SK-N-MC (cell line): ENCODE measurements around the gene DAZAP1.

Source experiments
- DNase-seq: peaks from one replicate; pipeline ENCODE4 v3.0.0-alpha.2; 2011; ENCODE audit warnings: low read depth, low spot score
- H3K27ac ChIP-seq: fragments of 200-600 bp; sonication (generic); 2 replicates; pipeline ENCODE4 v1.5.1; 2016; ENCODE audit warnings: mixed run types
- H3K36me3 ChIP-seq: fragments of 200-600 bp; sonication (generic); 2 replicates; pipeline ENCODE4 v1.6.1; 2017; ENCODE audit warnings: antibody characterized with exemption, low read length, mixed read lengths; ENCODE audit not compliant: insufficient read depth
- H3K4me3 ChIP-seq: fragments of 200-600 bp; sonication (generic); 2 replicates; pipeline ENCODE4 v1.5.1; 2016
- H3K9ac ChIP-seq: fragments of 200-600 bp; sonication (generic); 2 replicates; pipeline ENCODE4 v1.8.0; 2017; ENCODE audit warnings: mixed run types, mixed read lengths; ENCODE audit not compliant: insufficient read length
- H3K9me3 ChIP-seq: fragments of 200-600 bp; sonication (generic); 2 replicates; pipeline ENCODE4 v1.6.1; 2017; ENCODE audit warnings: low read depth, mild to moderate bottlenecking, antibody characterized with exemption, low read length, moderate library complexity, mixed read lengths
- EZH2 ChIP-seq: fragments of 200-600 bp; sonication (generic); IDR thresholded peaks from one replicate; pipeline ENCODE4 v1.6.1; 2017; ENCODE audit warnings: antibody characterized with exemption
- FOXP2 ChIP-seq: optimal IDR thresholded peaks from 2 replicates; pipeline ENCODE3; 2011; ENCODE audit warnings: mild to moderate bottlenecking, moderate library complexity; ENCODE audit not compliant: insufficient read depth; ENCODE audit errors: extremely low read length, control extremely low read depth
- POLR2AphosphoS5 ChIP-seq: IDR thresholded peaks from 2 replicates; pipeline ENCODE4 v1.6.1; 2012; ENCODE audit warnings: mild to moderate bottlenecking, low read depth, low read length, borderline replicate concordance

Gene DAZAP1

GRCh38 chr19:1365319-1366269, 41.8 kb upstream of the DAZAP1 start:
- TF ChIP-seq EZH2 (no peak), POLR2AphosphoS5 (no peak), FOXP2 (no peak)
- Histone ChIP-seq H3K36me3 (peaks cover 21% of the 10 kb centered on the region), H3K9ac (no peak overlapping the region), H3K27ac (no peak overlapping the region), H3K9me3 (no peaks in the 10 kb centered on the region), H3K4me3 (no peak overlapping the region)
- DNase-seq: no peak

- TF ChIP-seq FOXP2: no peak
- no peak for TF ChIP-seq POLR2AphosphoS5
- TF ChIP-seq EZH2: no peak
- Histone ChIP-seq H3K4me3 (no peak overlapping the region), H3K9me3 (no peaks in the 10 kb centered on the region), H3K36me3 (peaks cover 23% of the 10 kb centered on the region), H3K27ac (no peak overlapping the region), H3K9ac (no peak overlapping the region)
- DNase-seq: no peak
Measured at GRCh38 chr19:1366296-1366695, 41.1 kb upstream of the DAZAP1 start.

GRCh38 chr19:1366899-1367870, 40.2 kb upstream of the DAZAP1 start:
- TF ChIP-seq POLR2AphosphoS5 (no peak), FOXP2 (no peak), EZH2 (no peak)
- DNase-seq: no peak
- Histone ChIP-seq H3K4me3 (no peak overlapping the region), H3K36me3 (peaks cover 19% of the 10 kb centered on the region), H3K27ac (no peak overlapping the region), H3K9ac (no peak overlapping the region), H3K9me3 (no peaks in the 10 kb centered on the region)

GRCh38 chr19:1369214-1369805, 38.1 kb upstream of the DAZAP1 start:
- Histone ChIP-seq H3K9me3 (no peaks in the 10 kb centered on the region), H3K9ac (no peak overlapping the region), H3K4me3 (no peak overlapping the region), H3K27ac (no peak overlapping the region), H3K36me3 (peaks cover 13% of the 10 kb centered on the region; the same call in 1 of the 2 replicates)
- no peak for DNase-seq
- TF ChIP-seq FOXP2 (no peak), EZH2 (no peak), POLR2AphosphoS5 (no peak)

- no peak for DNase-seq
- no peaks in the 10 kb centered on the region for H3K9me3 ChIP-seq
- no peak for TF ChIP-seq EZH2
- TF ChIP-seq POLR2AphosphoS5: no peak
- no peak for TF ChIP-seq FOXP2
- H3K4me3 ChIP-seq: no peak overlapping the region
- H3K27ac ChIP-seq: no peak overlapping the region
- H3K9ac ChIP-seq: no peak overlapping the region
- peaks cover 13% of the 10 kb centered on the region; the same call in 1 of the 2 replicates for H3K36me3 ChIP-seq
Measured at GRCh38 chr19:1370579-1371361, 36.6 kb upstream of the DAZAP1 start.

- H3K27ac ChIP-seq: no peak overlapping the region
- DNase-seq: no peak
- H3K9ac ChIP-seq: no peak overlapping the region
- TF ChIP-seq EZH2 (no peak), POLR2AphosphoS5 (no peak), FOXP2 (no peak)
- peaks cover 13% of the 10 kb centered on the region; the same call in 1 of the 2 replicates for H3K36me3 ChIP-seq
- no peaks in the 10 kb centered on the region for H3K9me3 ChIP-seq
- no peak overlapping the region for H3K4me3 ChIP-seq
Measured at GRCh38 chr19:1373042-1373533, 34.3 kb upstream of the DAZAP1 start.

GRCh38 chr19:1373534-1374249, 33.7 kb upstream of the DAZAP1 start:
- Histone ChIP-seq H3K27ac (no peak overlapping the region), H3K4me3 (no peak overlapping the region), H3K9ac (no peak overlapping the region), H3K36me3 (peaks cover 13% of the 10 kb centered on the region; the same call in 1 of the 2 replicates), H3K9me3 (no peaks in the 10 kb centered on the region)
- no peak for DNase-seq
- TF ChIP-seq POLR2AphosphoS5 (no peak), FOXP2 (no peak), EZH2 (no peak)
